A549 (cell line): ENCODE measurements around the gene POT1. TPM values are rescaled to one million over a fixed set of nuclear protein-coding genes. Genes with fewer than 3 reads are reported as not detected.

Source experiments
- ATAC-seq, 2 experiments: fragments of 200-7000 bp in 1 of 2; fragments of >200 bp in 1 of 2; cut with Nextera tagmentation in 1 of 2; cut with Tn5 transposase in 1 of 2; 3 replicates each; pipeline versions ENCODE4 v1.8.0 to v1.9.1; 2018 to 2020; ENCODE audit warnings: mild to moderate bottlenecking in 1 of 2, moderate library complexity in 1 of 2
- CTCF ChIA-PET: fragments of 300-600 bp; sonication (Branson Sonifier 250); formaldehyde crosslinking; extraction: SDS; loops from one replicate; lab custom pipeline; 2021; ENCODE audit warnings: antibody characterized with exemption, inconsistent platforms; lab: Yijun Ruan, JAX
- POLR2A ChIA-PET: fragments of 350-600 bp; formaldehyde crosslinking; extraction: SDS; loops from one replicate; lab custom pipeline; 2021; ENCODE audit warnings: antibody characterized with exemption, inconsistent platforms; lab: Yijun Ruan, JAX
- DNase-seq, 2 experiments: peaks; one replicate each; pipeline versions ENCODE4 v3.0.0 to v3.0.0-alpha.2; 2011 to 2016; ENCODE audit warnings: low read depth in 1 of 2, low spot score in 1 of 2
- FAIRE-seq: peaks from 2 replicates; lab custom pipeline; 2011; peaks lifted over from hg19 to GRCh38; lab: Jason Lieb, UNC
- H3K27ac ChIP-seq, 2 experiments: fragments of >200 bp; sonication (Bioruptor Twin); formaldehyde crosslinking; 3 replicates each; pipeline ENCODE4 v1.5.1; 2016 to 2017
- H3K4me1 ChIP-seq: fragments of >200 bp; sonication (Bioruptor Twin); formaldehyde crosslinking; 3 replicates; pipeline ENCODE4 v1.6.1; 2016
- H3K4me2 ChIP-seq: fragments of >200 bp; sonication (Bioruptor Twin); formaldehyde crosslinking; 3 replicates; pipeline ENCODE4 v1.6.1; 2016
- H3K4me3 ChIP-seq: fragments of >200 bp; sonication (Bioruptor Twin); formaldehyde crosslinking; 3 replicates; pipeline ENCODE4 v1.5.1; 2016
- H3K9me3 ChIP-seq: fragments of >200 bp; sonication (Bioruptor Twin); formaldehyde crosslinking; 3 replicates; pipeline ENCODE4 v1.6.1; 2016
- BCL3 ChIP-seq: fragments of >200 bp; sonication (Bioruptor Twin); formaldehyde crosslinking; IDR thresholded peaks from 3 replicates; pipeline ENCODE4 v1.6.1; 2016
- BHLHE40 ChIP-seq: IDR thresholded peaks from 2 replicates; pipeline ENCODE4 v1.6.1; 2012; ENCODE audit warnings: low read depth, low read length, inconsistent platforms
- CBX2 ChIP-seq: fragments of 200-600 bp; sonication (generic); IDR thresholded peaks from 2 replicates; pipeline ENCODE4 v1.6.1; 2016; ENCODE audit warnings: low read depth, mild to moderate bottlenecking, borderline replicate concordance
- CEBPB ChIP-seq, 2 experiments: fragments of >200 bp in 1 of 2; sonication (Bioruptor Twin) in 1 of 2; formaldehyde crosslinking in 1 of 2; IDR thresholded peaks; 2 replicates each; pipeline ENCODE4 v1.6.1; 2012 to 2016
- E2F6 ChIP-seq: IDR thresholded peaks from 2 replicates; pipeline ENCODE4 v1.6.1; 2012; ENCODE audit warnings: low read depth, borderline replicate concordance
- GATA3 ChIP-seq: IDR thresholded peaks from 2 replicates; pipeline ENCODE4 v1.6.1; 2012; ENCODE audit warnings: borderline replicate concordance
- MAFK ChIP-seq: fragments of 450-650 bp; IDR thresholded peaks from 2 replicates; pipeline ENCODE4 v1.6.1; 2014; ENCODE audit not compliant: partially characterized antibody
- NR3C1 ChIP-seq: fragments of >200 bp; sonication (Bioruptor Twin); formaldehyde crosslinking; IDR thresholded peaks from 3 replicates; pipeline ENCODE4 v1.6.1; 2017
- PHF8 ChIP-seq: fragments of 200-600 bp; sonication (generic); IDR thresholded peaks from 2 replicates; pipeline ENCODE4 v1.6.1; 2016; ENCODE audit warnings: low read depth, mild to moderate bottlenecking, antibody characterized with exemption, moderate library complexity, borderline replicate concordance
- POLR2A ChIP-seq: IDR thresholded peaks from 2 replicates; pipeline ENCODE4 v1.6.1; 2012; ENCODE audit warnings: mild to moderate bottlenecking, low read length
- POLR2AphosphoS2 ChIP-seq: conservative IDR thresholded peaks from 2 replicates; pipeline ENCODE4 v1.6.1; 2012; ENCODE audit warnings: low read length, improper control_type of control experiment, inconsistent platforms
- REST ChIP-seq: fragments of 200-600 bp; sonication (generic); IDR thresholded peaks from 2 replicates; pipeline ENCODE4 v1.6.1; 2016; ENCODE audit warnings: antibody characterized with exemption, mild to moderate bottlenecking, moderate library complexity
- RFX5 ChIP-seq: fragments of 450-650 bp; IDR thresholded peaks from 2 replicates; pipeline ENCODE4 v1.7.1; 2014; ENCODE audit warnings: antibody characterized with exemption, mild to moderate bottlenecking, moderate library complexity
- RNF2 ChIP-seq: fragments of 200-600 bp; sonication (generic); IDR thresholded peaks from 2 replicates; pipeline ENCODE4 v1.6.1; 2016; ENCODE audit warnings: low read depth, mild to moderate bottlenecking, antibody characterized with exemption, moderate library complexity, borderline replicate concordance
- SREBF2 ChIP-seq: fragments of 450-650 bp; IDR thresholded peaks from 2 replicates; pipeline ENCODE4 v1.6.1; 2014; ENCODE audit warnings: mild to moderate bottlenecking, moderate library complexity
- ZC3H11A ChIP-seq: fragments of 450-650 bp; IDR thresholded peaks from 2 replicates; pipeline ENCODE4 v1.6.1; 2014; ENCODE audit warnings: antibody characterized with exemption, mild to moderate bottlenecking
- ZFP36 ChIP-seq: fragments of 450-650 bp; IDR thresholded peaks from 2 replicates; pipeline ENCODE4 v1.6.1; 2014; ENCODE audit warnings: borderline replicate concordance; ENCODE audit not compliant: partially characterized antibody
- WGBS: methylation state at CpG from one replicate; pipeline ENCODE4 v1.1.6; 2017; ENCODE audit errors: missing lambda C conversion rate; 5-methylcytosine and 5-hydroxymethylcytosine counted together
- polyA plus RNA-seq, 4 experiments: library from polyadenylated mRNA; depleted of rRNA in 3 of 4; stranded (reverse); fragments of >200 nt; fragmentation: RNase III in 1 of 4; extraction: RNeasy Plus Mini Kit Qiagen cat#74134 plus additional on column Dnase treatment in 1 of 4; gene quantifications; 2 replicates in 3 of 4; 3 replicates in 1 of 4; pipeline ENCODE4 v1.2.3, GENCODE V29; 2011 to 2017

Gene POT1
- polyA plus RNA-seq, 2 of the 4 experiments (the other 2 are of a cell fraction): 21.6 to 56.2 TPM

GRCh38 chr7:124898531-124898930, 31.1 kb downstream of the POT1 start:
- CTCF ChIA-PET: no interaction called here

GRCh38 chr7:124896001-124896400, 33.6 kb downstream of the POT1 start:
- CTCF ChIA-PET: no interaction called here
- WGBS: 91% methylated on average over 3 of the region's 3 CpGs
- H3K27ac ChIP-seq: no peak overlapping the region

More at GRCh38 chr7:124898531-124898930, 31.1 kb downstream of the POT1 start:
- 85% methylated on average over 1 of the region's 1 CpG for WGBS
- H3K9me3 ChIP-seq: no peaks in the 10 kb centered on the region
- H3K4me2 ChIP-seq: no peak overlapping the region
- TF ChIP-seq MAFK (peak; percentile 35), ZC3H11A (no peak)
- DNase-seq: no peak
- H3K27ac ChIP-seq: no peak overlapping the region
- no peak for ATAC-seq
- H3K4me3 ChIP-seq: no peak overlapping the region
- POLR2A ChIA-PET: no interaction called here
- H3K4me1 ChIP-seq: no peaks in the 10 kb centered on the region
- no peak for FAIRE-seq

GRCh38 chr7:124893140-124893827, 36.3 kb downstream of the POT1 start:
- no peak for DNase-seq
- TF ChIP-seq NR3C1 (no peak), PHF8 (no peak), RFX5 (no peak), CBX2 (no peak), RNF2 (no peak), GATA3 (no peak), E2F6 (no peak), POLR2A (no peak), ZC3H11A (no peak), CEBPB (IDR thresholded peaks at IDR 0.05) (no peak), POLR2AphosphoS2 (no peak), BHLHE40 (no peak), REST (no peak), BCL3 (no peak), ZFP36 (no peak)
- no peaks in the 10 kb centered on the region for H3K4me1 ChIP-seq
- WGBS: 83% methylated on average over 1 of the region's 1 CpG
- no peak overlapping the region for H3K27ac ChIP-seq
- ATAC-seq: no peak
- CTCF ChIA-PET: no interaction called here
- no peak overlapping the region for H3K4me2 ChIP-seq
- H3K4me3 ChIP-seq: no peak overlapping the region
- POLR2A ChIA-PET: no interaction called here
- FAIRE-seq: no peak
- no peaks in the 10 kb centered on the region for H3K9me3 ChIP-seq

More at GRCh38 chr7:124896001-124896400, 33.6 kb downstream of the POT1 start:
- Histone ChIP-seq H3K4me3 (no peak overlapping the region), H3K9me3 (no peaks in the 10 kb centered on the region), H3K4me1 (no peaks in the 10 kb centered on the region), H3K4me2 (no peak overlapping the region)
- POLR2A ChIA-PET: no interaction called here
- FAIRE-seq: no peak
- no peak for ATAC-seq
- peak; percentile 43 for TF ChIP-seq MAFK
- no peak for TF ChIP-seq SREBF2
- no peak for DNase-seq
